ENCODE measurements around the gene TMEM82. TPM values are rescaled to one million over a fixed set of nuclear protein-coding genes. Genes with fewer than 3 reads are reported as not detected.

Gene TMEM82
- total RNA-seq, 1 experiment from 2014 or later, result not detected

Other genes with a start within 250 kb of the TMEM82 start
- 14.7 and 17.1 TPM in 2 replicates for gene CASP9, start 218.3 kb upstream of the TMEM82 start, total RNA-seq (2014; rRNA removed; shearing (Covaris generic))
- gene DNAJC16, start 215.7 kb upstream of the TMEM82 start, total RNA-seq (2014; rRNA removed; shearing (Covaris generic)), result 11.5 and 15.1 TPM in 2 replicates
- gene AGMAT, start 157.4 kb upstream of the TMEM82 start, total RNA-seq (2014; rRNA removed; shearing (Covaris generic)), result 0.05 TPM in 1 of 2 replicates, not detected in the other
- 18.6 and 18.8 TPM in 2 replicates for gene DDI2, start 125.0 kb upstream of the TMEM82 start, total RNA-seq (2014; rRNA removed; shearing (Covaris generic))
- 37.6 TPM in 2 replicates for gene PLEKHM2, start 58.2 kb upstream of the TMEM82 start, total RNA-seq (2014; rRNA removed; shearing (Covaris generic))
- gene SLC25A34, start 6.2 kb upstream of the TMEM82 start, total RNA-seq (2014; rRNA removed; shearing (Covaris generic)), result 0.40 and 1.3 TPM in 2 replicates
- 0.77 and 1.0 TPM in 2 replicates for gene FBLIM1, start 16.3 kb downstream of the TMEM82 start, total RNA-seq (2014; rRNA removed; shearing (Covaris generic))
- gene UQCRHL, start 65.2 kb downstream of the TMEM82 start, total RNA-seq (2014; rRNA removed; shearing (Covaris generic)), result 8.3 and 9.2 TPM in 2 replicates
- 10.1 and 11.5 TPM in 2 replicates for gene SPEN, start 105.2 kb downstream of the TMEM82 start, total RNA-seq (2014; rRNA removed; shearing (Covaris generic))
- 30.6 and 35.5 TPM in 2 replicates for gene ZBTB17, start 233.6 kb downstream of the TMEM82 start, total RNA-seq (2014; rRNA removed; shearing (Covaris generic))

Measured in SK-MEL-5 (cell line).